Measurements from ENCODE around the gene MTERF4.

DNA sequence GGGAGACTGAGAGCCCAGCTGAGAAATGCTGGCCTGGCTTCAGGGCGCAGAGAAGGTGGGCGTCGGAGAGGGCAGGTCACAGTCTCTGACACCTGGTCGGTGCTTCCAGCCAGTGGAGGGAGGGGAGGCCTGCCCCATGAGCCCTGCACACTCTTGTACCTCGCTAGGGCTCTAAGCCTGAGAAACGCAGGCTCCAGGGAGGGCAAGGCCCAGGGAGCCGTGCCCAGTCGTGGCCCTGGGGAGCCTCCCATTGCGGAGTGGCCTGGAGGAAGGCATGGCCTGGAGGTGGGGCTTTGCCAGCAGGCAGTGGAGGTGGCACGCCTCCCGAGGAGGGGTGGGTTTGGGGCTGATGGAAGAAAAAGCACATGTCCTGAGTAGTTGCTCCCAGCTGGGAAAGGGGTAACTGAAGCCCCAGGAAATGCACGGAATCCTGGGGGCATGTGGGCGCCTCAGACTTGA is 39.0 kb downstream of the MTERF4 start:
- TF ChIP-seq, protein P1, sequence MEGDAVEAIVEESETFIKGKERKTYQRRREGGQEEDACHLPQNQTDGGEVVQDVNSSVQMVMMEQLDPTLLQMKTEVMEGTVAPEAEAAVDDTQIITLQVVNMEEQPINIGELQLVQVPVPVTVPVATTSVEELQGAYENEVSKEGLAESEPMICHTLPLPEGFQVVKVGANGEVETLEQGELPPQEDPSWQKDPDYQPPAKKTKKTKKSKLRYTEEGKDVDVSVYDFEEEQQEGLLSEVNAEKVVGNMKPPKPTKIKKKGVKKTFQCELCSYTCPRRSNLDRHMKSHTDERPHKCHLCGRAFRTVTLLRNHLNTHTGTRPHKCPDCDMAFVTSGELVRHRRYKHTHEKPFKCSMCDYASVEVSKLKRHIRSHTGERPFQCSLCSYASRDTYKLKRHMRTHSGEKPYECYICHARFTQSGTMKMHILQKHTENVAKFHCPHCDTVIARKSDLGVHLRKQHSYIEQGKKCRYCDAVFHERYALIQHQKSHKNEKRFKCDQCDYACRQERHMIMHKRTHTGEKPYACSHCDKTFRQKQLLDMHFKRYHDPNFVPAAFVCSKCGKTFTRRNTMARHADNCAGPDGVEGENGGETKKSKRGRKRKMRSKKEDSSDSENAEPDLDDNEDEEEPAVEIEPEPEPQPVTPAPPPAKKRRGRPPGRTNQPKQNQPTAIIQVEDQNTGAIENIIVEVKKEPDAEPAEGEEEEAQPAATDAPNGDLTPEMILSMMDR (conservative IDR thresholded peaks at IDR 0.05; ENCODE audit: low read depth, low read length) = no peak
- TF ChIP-seq CHD1 (IDR thresholded peaks at IDR 0.05; ENCODE audit: low read depth, low read length) (no peak), POLR2A (IDR thresholded peaks at IDR 0.05; ENCODE audit: low read depth, low read length) (no peak), RAD21 (IDR thresholded peaks at IDR 0.05; ENCODE audit: low read length) (no peak), MXI1 (IDR thresholded peaks at IDR 0.05; ENCODE audit: borderline replicate concordance, low read depth, low read length) (no peak), RFX5 (IDR thresholded peaks at IDR 0.05; ENCODE audit: low read depth, low read length) (no peak), CEBPB (IDR thresholded peaks at IDR 0.05; ENCODE audit: low read depth, low read length) (no peak)

Data from IMR-90 (cell line).